ENCODE measurements around the gene UNC93A. TPM values are rescaled to one million over a fixed set of nuclear protein-coding genes. Genes with fewer than 3 reads are reported as not detected.

Gene UNC93A
- total and polyA plus RNA-seq, 9 of the 15 experiments (the other 6 are each of a cell fraction or from before 2014, with no cell fraction given) = not detected

DNA sequence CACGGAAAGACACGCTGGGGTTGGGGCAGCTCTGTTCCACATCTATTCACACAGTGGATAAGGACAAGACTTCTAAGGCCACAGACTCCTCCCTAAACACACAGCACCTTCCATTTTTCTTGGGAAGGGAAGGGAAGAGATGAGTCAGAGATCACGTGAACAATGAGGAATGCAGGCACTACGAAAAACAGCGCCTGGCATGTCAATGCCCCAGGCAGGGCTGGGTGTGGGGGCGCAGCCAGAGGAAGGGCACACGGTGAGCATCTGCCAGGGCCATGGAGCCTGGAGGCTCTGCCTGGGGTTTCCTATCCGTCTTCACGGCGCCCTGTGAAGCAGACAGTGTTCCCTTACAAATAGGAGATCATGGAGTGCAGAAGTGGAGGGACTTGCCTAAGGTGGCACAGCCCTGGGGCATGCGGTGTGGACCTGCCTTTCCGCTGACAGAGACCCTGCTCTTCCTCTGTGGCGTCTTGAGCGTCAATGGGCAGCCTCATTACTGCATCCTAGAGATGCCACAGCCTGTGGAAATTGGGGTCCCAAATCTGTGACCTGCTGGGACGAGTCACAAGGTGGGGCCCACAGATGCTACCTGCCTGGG lies 15.4 kb downstream of the UNC93A start:
- Histone ChIP-seq H3K4me2 (ENCODE audit: insufficient read depth, low read length) (no peak overlapping the region), H3K79me2 (ENCODE audit: control insufficient read depth, insufficient read depth, low read length) (no peaks in the 10 kb centered on the region), H3K9me1 (ENCODE audit: control insufficient read depth, insufficient read depth, low read length) (peaks cover 5% of the 10 kb centered on the region), H3K9me3 (replicated peaks; ENCODE audit: control insufficient read depth, insufficient read depth, low read depth, low read length) (no peaks in the 10 kb centered on the region), H3K4me1 (replicated peaks in 1 of 2; ENCODE audit: control insufficient read depth in 2 of 2, insufficient read depth in 2 of 2, low read length in 2 of 2) (no peaks in the 10 kb centered on the region; a peak in 1 of 5 replicates), H4K20me1 (replicated peaks; ENCODE audit: control insufficient read depth, insufficient read depth, low read length) (0 out of 2 replicates have a peak, but pooled peaks cover 12% of the 10 kb centered on the region), H3K27ac (ENCODE audit: extremely low read depth, low read depth, low read length) (no peak overlapping the region), H3K36me3 (ENCODE audit: control insufficient read depth, insufficient read depth, low read length) (no peaks in the 10 kb centered on the region), H3K9ac (ENCODE audit: insufficient read depth in 1 of 2, low read depth in 2 of 2, low read length in 2 of 2) (no peak overlapping the region), H3K27me3 (ENCODE audit: control insufficient read depth in 2 of 2, insufficient read depth in 2 of 2, low read length in 2 of 2) (peaks cover 23 to 79% of the 10 kb centered on the region in 2 experiments), H3K4me3 (no peak overlapping the region), H2AFZ (ENCODE audit: low read depth, low read length) (no peak overlapping the region)
- FAIRE-seq = no peak
- ChIA-PET POLR2A (no interaction called here), CTCF (ENCODE audit: low intra/inter-chr PET ratio) (no interaction called here)
- WGBS (ENCODE audit: insufficient coverage, low coverage, missing lambda C conversion rate) = under 1% methylated on average over 14 of the region's 15 CpGs
- ATAC-seq = no peak
- intact Hi-C loops (cut with micrococcal nuclease) (no loop called here), in situ Hi-C loops (cut with MboI) (no loop called here)
- no TSS peak for BruUV-seq (replicated peaks)
- DNase-seq (ENCODE audit: extremely low read depth in 1 of 4, low spot score in 3 of 4) = no peak
- TF ChIP-seq TEAD1 (CRISPR knock-in tag; IDR thresholded peaks at IDR 0.05) (no peak), BCL6 (CRISPR knock-in tag; IDR thresholded peaks at IDR 0.05) (no peak), POLR2AphosphoS5 (IDR thresholded peaks at IDR 0.05; ENCODE audit: control insufficient read depth, insufficient read depth, low read depth, low read length) (no peak), ZNF644 (tag; IDR thresholded peaks at IDR 0.05; ENCODE audit: low read depth) (no peak)
- TF ChIP-seq, protein P1, sequence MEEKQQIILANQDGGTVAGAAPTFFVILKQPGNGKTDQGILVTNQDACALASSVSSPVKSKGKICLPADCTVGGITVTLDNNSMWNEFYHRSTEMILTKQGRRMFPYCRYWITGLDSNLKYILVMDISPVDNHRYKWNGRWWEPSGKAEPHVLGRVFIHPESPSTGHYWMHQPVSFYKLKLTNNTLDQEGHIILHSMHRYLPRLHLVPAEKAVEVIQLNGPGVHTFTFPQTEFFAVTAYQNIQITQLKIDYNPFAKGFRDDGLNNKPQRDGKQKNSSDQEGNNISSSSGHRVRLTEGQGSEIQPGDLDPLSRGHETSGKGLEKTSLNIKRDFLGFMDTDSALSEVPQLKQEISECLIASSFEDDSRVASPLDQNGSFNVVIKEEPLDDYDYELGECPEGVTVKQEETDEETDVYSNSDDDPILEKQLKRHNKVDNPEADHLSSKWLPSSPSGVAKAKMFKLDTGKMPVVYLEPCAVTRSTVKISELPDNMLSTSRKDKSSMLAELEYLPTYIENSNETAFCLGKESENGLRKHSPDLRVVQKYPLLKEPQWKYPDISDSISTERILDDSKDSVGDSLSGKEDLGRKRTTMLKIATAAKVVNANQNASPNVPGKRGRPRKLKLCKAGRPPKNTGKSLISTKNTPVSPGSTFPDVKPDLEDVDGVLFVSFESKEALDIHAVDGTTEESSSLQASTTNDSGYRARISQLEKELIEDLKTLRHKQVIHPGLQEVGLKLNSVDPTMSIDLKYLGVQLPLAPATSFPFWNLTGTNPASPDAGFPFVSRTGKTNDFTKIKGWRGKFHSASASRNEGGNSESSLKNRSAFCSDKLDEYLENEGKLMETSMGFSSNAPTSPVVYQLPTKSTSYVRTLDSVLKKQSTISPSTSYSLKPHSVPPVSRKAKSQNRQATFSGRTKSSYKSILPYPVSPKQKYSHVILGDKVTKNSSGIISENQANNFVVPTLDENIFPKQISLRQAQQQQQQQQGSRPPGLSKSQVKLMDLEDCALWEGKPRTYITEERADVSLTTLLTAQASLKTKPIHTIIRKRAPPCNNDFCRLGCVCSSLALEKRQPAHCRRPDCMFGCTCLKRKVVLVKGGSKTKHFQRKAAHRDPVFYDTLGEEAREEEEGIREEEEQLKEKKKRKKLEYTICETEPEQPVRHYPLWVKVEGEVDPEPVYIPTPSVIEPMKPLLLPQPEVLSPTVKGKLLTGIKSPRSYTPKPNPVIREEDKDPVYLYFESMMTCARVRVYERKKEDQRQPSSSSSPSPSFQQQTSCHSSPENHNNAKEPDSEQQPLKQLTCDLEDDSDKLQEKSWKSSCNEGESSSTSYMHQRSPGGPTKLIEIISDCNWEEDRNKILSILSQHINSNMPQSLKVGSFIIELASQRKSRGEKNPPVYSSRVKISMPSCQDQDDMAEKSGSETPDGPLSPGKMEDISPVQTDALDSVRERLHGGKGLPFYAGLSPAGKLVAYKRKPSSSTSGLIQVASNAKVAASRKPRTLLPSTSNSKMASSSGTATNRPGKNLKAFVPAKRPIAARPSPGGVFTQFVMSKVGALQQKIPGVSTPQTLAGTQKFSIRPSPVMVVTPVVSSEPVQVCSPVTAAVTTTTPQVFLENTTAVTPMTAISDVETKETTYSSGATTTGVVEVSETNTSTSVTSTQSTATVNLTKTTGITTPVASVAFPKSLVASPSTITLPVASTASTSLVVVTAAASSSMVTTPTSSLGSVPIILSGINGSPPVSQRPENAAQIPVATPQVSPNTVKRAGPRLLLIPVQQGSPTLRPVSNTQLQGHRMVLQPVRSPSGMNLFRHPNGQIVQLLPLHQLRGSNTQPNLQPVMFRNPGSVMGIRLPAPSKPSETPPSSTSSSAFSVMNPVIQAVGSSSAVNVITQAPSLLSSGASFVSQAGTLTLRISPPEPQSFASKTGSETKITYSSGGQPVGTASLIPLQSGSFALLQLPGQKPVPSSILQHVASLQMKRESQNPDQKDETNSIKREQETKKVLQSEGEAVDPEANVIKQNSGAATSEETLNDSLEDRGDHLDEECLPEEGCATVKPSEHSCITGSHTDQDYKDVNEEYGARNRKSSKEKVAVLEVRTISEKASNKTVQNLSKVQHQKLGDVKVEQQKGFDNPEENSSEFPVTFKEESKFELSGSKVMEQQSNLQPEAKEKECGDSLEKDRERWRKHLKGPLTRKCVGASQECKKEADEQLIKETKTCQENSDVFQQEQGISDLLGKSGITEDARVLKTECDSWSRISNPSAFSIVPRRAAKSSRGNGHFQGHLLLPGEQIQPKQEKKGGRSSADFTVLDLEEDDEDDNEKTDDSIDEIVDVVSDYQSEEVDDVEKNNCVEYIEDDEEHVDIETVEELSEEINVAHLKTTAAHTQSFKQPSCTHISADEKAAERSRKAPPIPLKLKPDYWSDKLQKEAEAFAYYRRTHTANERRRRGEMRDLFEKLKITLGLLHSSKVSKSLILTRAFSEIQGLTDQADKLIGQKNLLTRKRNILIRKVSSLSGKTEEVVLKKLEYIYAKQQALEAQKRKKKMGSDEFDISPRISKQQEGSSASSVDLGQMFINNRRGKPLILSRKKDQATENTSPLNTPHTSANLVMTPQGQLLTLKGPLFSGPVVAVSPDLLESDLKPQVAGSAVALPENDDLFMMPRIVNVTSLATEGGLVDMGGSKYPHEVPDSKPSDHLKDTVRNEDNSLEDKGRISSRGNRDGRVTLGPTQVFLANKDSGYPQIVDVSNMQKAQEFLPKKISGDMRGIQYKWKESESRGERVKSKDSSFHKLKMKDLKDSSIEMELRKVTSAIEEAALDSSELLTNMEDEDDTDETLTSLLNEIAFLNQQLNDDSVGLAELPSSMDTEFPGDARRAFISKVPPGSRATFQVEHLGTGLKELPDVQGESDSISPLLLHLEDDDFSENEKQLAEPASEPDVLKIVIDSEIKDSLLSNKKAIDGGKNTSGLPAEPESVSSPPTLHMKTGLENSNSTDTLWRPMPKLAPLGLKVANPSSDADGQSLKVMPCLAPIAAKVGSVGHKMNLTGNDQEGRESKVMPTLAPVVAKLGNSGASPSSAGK (IDR thresholded peaks at IDR 0.05) = no peak
- TF ChIP-seq, protein P2, sequence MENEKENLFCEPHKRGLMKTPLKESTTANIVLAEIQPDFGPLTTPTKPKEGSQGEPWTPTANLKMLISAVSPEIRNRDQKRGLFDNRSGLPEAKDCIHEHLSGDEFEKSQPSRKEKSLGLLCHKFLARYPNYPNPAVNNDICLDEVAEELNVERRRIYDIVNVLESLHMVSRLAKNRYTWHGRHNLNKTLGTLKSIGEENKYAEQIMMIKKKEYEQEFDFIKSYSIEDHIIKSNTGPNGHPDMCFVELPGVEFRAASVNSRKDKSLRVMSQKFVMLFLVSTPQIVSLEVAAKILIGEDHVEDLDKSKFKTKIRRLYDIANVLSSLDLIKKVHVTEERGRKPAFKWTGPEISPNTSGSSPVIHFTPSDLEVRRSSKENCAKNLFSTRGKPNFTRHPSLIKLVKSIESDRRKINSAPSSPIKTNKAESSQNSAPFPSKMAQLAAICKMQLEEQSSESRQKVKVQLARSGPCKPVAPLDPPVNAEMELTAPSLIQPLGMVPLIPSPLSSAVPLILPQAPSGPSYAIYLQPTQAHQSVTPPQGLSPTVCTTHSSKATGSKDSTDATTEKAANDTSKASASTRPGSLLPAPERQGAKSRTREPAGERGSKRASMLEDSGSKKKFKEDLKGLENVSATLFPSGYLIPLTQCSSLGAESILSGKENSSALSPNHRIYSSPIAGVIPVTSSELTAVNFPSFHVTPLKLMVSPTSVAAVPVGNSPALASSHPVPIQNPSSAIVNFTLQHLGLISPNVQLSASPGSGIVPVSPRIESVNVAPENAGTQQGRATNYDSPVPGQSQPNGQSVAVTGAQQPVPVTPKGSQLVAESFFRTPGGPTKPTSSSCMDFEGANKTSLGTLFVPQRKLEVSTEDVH (IDR thresholded peaks at IDR 0.05; ENCODE audit: low read depth, partially characterized antibody) = no peak
